Spinal cord (tissue), 10 donors: ENCODE results near the gene GOLGA6L9. TPM values are rescaled to one million over a fixed set of nuclear protein-coding genes. Genes with fewer than 3 reads are reported as not detected.
"Not testable (repeated sequence)": the region's sequence is repeated elsewhere in the genome, so short reads cannot be mapped to it uniquely, and the experiment has no call there.

Experiments used
- DNase-seq, 6 donors: peaks; one replicate each; pipeline versions ENCODE4 v3.0.0 to v3.0.0-alpha.2; 2013 to 2015; ENCODE audit warnings: low spot score in 6 of 6, low read depth in 4 of 6
- H3K27ac ChIP-seq: one replicate; pipeline ENCODE4 v1.5.1; 2013; ENCODE audit warnings: low read depth, low read length, control low read depth
- H3K27me3 ChIP-seq: one replicate; pipeline ENCODE4 v1.6.1; 2013; ENCODE audit warnings: low read length; ENCODE audit not compliant: control insufficient read depth, insufficient read depth
- H3K36me3 ChIP-seq: one replicate; pipeline ENCODE4 v1.6.1; 2013; ENCODE audit warnings: low read length; ENCODE audit not compliant: control insufficient read depth, insufficient read depth
- H3K4me1 ChIP-seq: one replicate; pipeline ENCODE4 v1.6.1; 2013; ENCODE audit warnings: low read length; ENCODE audit not compliant: control insufficient read depth, insufficient read depth
- H3K4me3 ChIP-seq: one replicate; pipeline ENCODE4 v1.5.1; 2013; ENCODE audit warnings: low read depth, low read length, control low read depth
- H3K9me3 ChIP-seq: one replicate; pipeline ENCODE4 v1.6.1; 2013; ENCODE audit warnings: low read length; ENCODE audit not compliant: control insufficient read depth, insufficient read depth
- WGBS: methylation state at CpG from one replicate; pipeline ENCODE4 v1.1.5; 2013; ENCODE audit warnings: missing lambda C conversion rate; ENCODE audit not compliant: insufficient coverage; 5-methylcytosine and 5-hydroxymethylcytosine counted together
- polyA plus RNA-seq, 2 donors: library from polyadenylated mRNA; unstranded; fragments of 120-200 nt; gene quantifications; one replicate each; pipeline ENCODE4 v1.2.1, GENCODE V29; 2013; ENCODE audit not compliant: insufficient read length in 2 of 2
- total RNA-seq, 2 donors: library from RNA; depleted of rRNA in 1 of 2; stranded (reverse); fragments of 120-200 nt in 1 of 2; fragments of >200 nt in 1 of 2; gene quantifications; one replicate each; pipeline versions ENCODE4 v1.2.3 to v1.2.4, GENCODE V29; 2013 to 2014
- donor health status: healthy.

Gene GOLGA6L9
- total and polyA plus RNA-seq, 4 donors = 4.3 to 13.2 (median 7.0) TPM

DNA sequence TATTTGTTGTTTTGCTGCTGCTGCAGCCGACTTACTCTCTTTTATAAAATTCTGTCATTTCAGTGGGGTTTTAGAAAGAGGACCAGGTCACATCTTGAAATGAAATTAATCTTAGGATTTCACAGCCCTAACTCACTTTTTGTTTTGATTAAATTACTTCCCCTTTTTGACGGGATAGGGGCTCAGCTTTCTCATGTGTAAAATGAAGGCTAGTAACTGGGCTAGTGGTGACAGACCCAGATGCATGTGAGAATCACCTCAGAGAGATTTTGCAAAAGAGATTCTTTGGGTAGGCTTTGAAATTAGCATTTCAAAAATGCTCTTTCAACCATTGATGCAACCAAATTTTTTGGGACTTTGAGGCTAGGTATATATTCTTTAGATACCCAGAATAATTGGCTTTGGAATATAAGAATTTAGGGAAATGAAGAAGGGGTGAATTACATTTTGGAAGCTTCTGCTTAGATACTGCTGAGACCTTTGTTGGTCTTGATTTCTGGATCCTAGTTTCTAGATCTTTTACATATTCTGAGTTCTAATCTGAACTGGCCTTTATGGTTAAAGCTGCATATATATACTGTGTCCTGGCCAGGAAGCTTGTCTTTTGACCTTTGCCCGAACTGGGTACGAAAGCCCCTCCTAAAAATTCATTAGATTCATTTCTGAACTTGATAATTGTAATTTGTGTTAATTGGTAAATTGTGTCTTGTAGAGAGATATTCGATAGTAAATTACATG, 30.1 kb upstream of the GOLGA6L9 start:
- not testable (repeated sequence) for H3K4me3 ChIP-seq, H3K36me3 ChIP-seq, DNase-seq, H3K9me3 ChIP-seq, H3K27ac ChIP-seq, H3K27me3 ChIP-seq, H3K4me1 ChIP-seq
- no CpG with 5 or more reads among the region's 5 CpGs for WGBS

DNA sequence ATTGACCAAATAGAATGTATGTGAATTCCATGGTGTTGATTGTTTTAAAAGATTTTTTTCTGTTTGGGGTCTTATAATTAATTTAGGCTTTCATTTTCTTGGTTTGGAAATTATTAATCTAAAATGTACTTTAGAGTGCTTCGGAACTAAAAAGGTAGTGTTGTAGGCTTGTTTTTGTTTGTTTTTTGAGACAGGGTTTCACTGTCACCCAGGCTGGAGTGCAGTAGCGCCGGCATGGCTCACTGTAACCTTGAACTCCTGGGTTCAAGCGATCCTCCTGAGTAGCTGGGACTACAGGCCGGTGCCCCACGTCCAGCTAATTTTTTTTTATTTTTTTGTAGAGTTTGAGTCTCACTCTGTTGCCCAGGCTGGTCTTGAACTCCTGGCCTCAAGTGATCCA, 27.7 kb upstream of the GOLGA6L9 start:
- H3K9me3 ChIP-seq, H3K36me3 ChIP-seq, DNase-seq, H3K27ac ChIP-seq, H3K27me3 ChIP-seq, H3K4me1 ChIP-seq, H3K4me3 ChIP-seq: not testable (repeated sequence)
- WGBS = 90% methylated on average over 2 of the region's 6 CpGs

DNA sequence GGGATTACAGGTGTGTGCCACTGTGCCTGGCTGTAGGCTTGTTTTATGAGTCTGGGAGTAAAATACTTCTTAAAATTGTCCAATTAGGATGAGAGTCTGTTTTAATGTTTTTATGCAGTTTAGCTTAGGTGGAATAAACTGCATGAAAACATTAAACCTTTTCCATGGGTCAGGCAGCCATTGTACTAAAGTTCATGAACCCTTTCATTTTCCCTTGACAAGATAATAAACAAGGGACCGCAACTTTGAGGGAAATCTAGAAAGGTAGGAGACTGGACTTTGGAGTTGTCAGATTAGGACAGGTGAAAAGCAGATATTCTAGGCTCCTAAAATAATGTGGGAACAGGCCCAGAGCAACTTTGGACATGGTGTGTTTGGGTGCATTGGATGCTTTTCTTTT, 27.3 kb upstream of the GOLGA6L9 start:
- not testable (repeated sequence) for H3K9me3 ChIP-seq, H3K4me1 ChIP-seq, H3K27ac ChIP-seq, H3K36me3 ChIP-seq, H3K4me3 ChIP-seq, DNase-seq, H3K27me3 ChIP-seq
- no CpG with 5 or more reads among the region's 1 CpG for WGBS

DNA sequence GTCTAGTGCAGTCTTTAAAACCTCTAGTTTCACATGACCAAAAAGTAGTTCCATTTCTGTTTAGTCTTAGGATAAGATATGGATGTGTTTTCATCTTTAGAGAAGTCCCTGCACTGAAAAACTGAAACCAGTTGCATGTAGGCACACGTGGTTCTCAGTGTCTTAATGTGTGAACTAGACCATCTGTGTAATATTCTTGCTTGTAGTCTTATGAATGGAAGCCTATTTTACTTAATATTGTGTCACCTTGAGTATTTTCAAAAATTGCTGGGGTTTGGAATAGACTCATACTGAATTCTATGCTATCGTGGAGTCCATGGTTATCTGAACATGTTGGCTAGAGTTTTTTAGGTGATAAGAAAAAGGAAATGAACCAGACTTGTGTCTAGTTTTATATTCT, 23.4 kb upstream of the GOLGA6L9 start:
- peak in 1 of 6 donors; percentile 2 for DNase-seq

DNA sequence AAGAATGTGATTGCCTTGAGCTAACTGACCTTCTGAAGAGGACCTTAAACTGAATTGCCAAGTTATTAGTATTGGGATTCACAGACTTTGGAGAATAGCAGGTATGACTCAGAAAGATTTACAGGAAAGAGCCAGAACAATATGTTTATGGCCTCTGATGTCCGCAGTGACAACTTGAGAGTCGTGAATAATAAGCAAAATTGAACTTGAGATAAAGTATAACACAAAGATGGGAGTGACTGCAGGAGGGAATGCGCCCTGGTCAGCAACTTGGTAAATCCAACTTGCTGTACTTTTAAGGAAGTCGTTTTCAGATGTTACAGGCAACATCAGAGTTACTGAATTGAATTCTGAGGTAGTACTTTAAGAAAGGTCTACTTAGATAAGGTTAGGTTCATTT, 19.3 kb upstream of the GOLGA6L9 start:
- H3K4me1 ChIP-seq, H3K36me3 ChIP-seq, H3K27ac ChIP-seq, H3K4me3 ChIP-seq, DNase-seq, H3K27me3 ChIP-seq, H3K9me3 ChIP-seq: not testable (repeated sequence)
- WGBS = 88% methylated on average over 4 of the region's 4 CpGs

More for the DNA sequence above, 23.4 kb upstream of the GOLGA6L9 start:
- 100% methylated on average over 1 of the region's 2 CpGs for WGBS
- H3K9me3 ChIP-seq, H3K27ac ChIP-seq, H3K4me3 ChIP-seq, H3K27me3 ChIP-seq, H3K36me3 ChIP-seq, H3K4me1 ChIP-seq: not testable (repeated sequence)

DNA sequence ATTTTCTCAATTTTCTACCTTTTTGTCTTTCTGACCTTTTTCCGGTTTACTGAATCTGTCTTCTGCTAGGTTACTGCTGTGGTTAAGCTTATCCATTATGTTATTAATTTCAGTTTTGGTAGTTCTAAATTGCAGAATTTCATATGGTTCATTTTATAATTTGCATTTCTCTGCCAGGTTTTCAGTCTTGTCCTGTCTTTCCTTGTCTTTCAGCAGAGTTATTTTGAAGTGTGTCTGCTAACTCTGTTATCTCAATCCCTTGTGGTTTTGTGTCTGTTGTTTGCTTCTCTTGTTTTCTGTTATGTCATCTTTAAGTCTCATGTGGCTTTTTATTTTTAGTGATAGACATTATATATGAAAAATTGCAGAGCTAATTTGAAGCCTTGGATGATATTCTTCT, 18.0 kb upstream of the GOLGA6L9 start:
- not testable (repeated sequence) for H3K27me3 ChIP-seq, H3K9me3 ChIP-seq, DNase-seq, H3K4me3 ChIP-seq, H3K36me3 ChIP-seq, H3K4me1 ChIP-seq, H3K27ac ChIP-seq
- no CpG with 5 or more reads among the region's 1 CpG for WGBS

DNA sequence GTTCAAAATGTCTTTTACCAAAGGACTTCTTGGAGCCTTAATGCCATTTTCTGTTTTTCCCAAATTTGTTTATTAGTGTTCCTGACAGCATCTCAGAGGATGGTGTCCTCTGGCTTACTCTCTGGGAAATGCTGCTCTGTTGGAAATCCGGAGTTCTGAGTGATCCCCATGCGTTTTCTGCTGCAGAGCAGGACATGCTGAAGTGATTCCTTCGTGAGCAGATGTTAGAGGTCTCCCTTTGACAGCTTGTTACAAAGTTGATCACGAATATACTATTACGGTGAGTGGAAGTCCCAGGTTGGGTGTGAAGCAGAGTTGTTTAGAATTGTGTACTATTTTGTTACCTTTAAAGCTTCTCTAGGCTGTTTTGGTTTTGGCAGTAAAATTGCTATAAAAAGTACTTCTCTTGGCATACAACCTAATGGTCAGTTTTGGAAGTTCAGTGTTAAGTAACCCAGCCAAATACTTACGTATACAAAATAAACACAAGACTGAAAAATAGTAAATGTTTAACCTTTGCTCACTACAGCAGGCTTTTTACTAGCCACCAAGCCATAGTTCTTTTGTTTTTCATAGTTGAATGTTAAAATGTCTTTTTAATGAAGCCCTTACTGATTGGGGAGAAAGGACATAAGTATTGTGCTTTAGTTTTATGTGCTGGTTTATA, 15.0 kb upstream of the GOLGA6L9 start:
- DNase-seq, H3K4me1 ChIP-seq, H3K36me3 ChIP-seq, H3K4me3 ChIP-seq, H3K27ac ChIP-seq, H3K9me3 ChIP-seq, H3K27me3 ChIP-seq: not testable (repeated sequence)
- 74% methylated on average over 4 of the region's 6 CpGs for WGBS

DNA sequence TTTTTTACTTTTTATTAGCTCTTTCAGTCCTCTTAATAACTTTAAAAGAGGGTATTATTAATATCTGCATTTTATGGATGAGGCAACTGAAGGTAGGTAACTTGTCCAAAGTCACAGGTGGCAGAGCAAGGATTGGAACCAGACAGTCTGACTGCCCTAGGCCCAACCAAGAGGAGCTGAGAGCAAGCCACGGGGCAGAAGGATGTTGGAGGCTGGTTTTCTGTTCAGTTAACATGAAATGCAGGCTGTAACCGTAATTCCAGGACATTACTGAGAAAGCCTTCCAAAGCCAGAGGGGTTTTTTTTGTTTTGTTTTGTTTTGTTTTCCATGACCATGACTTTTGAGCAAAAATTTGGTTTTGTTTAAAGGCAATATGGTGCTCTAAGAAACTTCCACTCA, 9.1 kb upstream of the GOLGA6L9 start:
- not testable (repeated sequence) for H3K4me1 ChIP-seq, H3K9me3 ChIP-seq, H3K36me3 ChIP-seq, DNase-seq, H3K27ac ChIP-seq, H3K27me3 ChIP-seq, H3K4me3 ChIP-seq
- no CpG with 5 or more reads among the region's 2 CpGs for WGBS

DNA sequence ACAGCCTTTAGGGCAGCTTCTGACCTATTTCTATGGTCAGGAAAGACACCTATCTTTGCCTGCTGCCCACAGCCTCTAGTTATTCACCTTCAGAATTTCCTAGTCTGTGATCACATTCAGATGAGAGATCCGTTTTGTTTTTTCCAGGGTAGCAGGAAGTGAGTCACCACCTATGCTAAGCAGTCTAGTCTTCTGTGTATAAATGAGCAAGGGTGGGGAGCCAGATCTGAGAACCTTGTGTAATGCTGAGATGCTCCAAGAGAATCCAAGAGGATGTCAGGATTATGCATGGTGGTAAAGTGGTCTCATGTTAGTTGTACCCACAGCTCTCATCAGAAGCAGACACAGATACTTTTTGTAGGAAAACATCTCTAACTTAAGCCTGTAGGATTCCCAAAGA, 8.7 kb upstream of the GOLGA6L9 start:
- not testable (repeated sequence) for H3K36me3 ChIP-seq, H3K27ac ChIP-seq, H3K4me1 ChIP-seq, H3K4me3 ChIP-seq, H3K9me3 ChIP-seq, H3K27me3 ChIP-seq, DNase-seq
- WGBS = no CpG with 5 or more reads among the region's 1 CpG

DNA sequence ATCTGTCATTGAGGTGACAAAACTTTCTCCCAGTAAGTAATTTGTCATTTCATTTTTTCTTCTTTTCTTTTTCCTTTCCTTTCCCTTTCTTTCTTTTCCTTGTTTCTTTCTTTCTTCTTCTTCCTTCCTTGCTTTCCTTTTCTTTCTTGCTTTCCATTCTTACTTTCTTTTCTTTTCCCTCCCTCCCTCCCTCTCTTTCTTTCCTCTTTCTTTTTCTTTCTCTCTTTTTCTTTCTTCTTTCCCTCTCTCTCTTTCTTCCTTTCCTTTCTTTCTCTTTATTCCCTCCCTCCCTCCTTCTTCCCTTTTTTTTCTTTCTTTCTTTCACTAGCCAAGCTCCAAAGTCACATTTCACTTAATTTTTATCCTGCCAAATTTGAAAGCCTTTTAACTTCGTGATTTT, 2.5 kb upstream of the GOLGA6L9 start:
- not testable (repeated sequence) for H3K36me3 ChIP-seq, H3K9me3 ChIP-seq, H3K4me3 ChIP-seq, H3K27ac ChIP-seq, H3K4me1 ChIP-seq, DNase-seq, H3K27me3 ChIP-seq
- WGBS = no CpG with 5 or more reads among the region's 1 CpG
